SK-N-SH (cell line): ENCODE data around the gene CACNA1D. TPM values are rescaled to one million over a fixed set of nuclear protein-coding genes. Genes with fewer than 3 reads are reported as not detected.

ENCODE experiments used
- CTCF ChIA-PET: fragments of 300-600, 350-600 bp; formaldehyde crosslinking; extraction: SDS; loops from one replicate; lab custom pipeline; 2021; lab: Yijun Ruan, JAX
- POLR2A ChIA-PET: fragments of 350-600 bp; sonication (Branson Sonifier 250); formaldehyde crosslinking; extraction: SDS; loops from one replicate; lab custom pipeline; 2020; ENCODE audit warnings: antibody characterized with exemption, inconsistent platforms; lab: Yijun Ruan, JAX
- DNase-seq: peaks from one replicate; pipeline ENCODE4 v3.0.0; 2012
- H2AFZ ChIP-seq: fragments of 200-600 bp; sonication (generic); 2 replicates; pipeline ENCODE4 v1.8.1; 2016; ENCODE audit warnings: antibody characterized with exemption, mild to moderate bottlenecking, low read depth
- H3F3A ChIP-seq: fragments of 200-600 bp; sonication (generic); replicated peaks from 2 replicates; pipeline ENCODE3; 2016; ENCODE audit warnings: antibody characterized with exemption, mild to moderate bottlenecking; ENCODE audit not compliant: insufficient read depth
- H3K27ac ChIP-seq, 2 experiments: fragments of 200-500 bp in 1 of 2; fragments of 200-600 bp in 1 of 2; sonication (Bioruptor generic) in 1 of 2; sonication (generic), shearing (Covaris generic) in 1 of 2; 2 replicates each; pipeline versions ENCODE4 v1.5.1 to v1.6.1; 2014 to 2016; ENCODE audit warnings: low read depth in 2 of 2, inconsistent platforms in 1 of 2, low read length in 1 of 2, mild to moderate bottlenecking in 1 of 2, mixed read lengths in 1 of 2
- H3K27me3 ChIP-seq: fragments of 200-600 bp; sonication (generic), shearing (Covaris generic); 2 replicates; pipeline ENCODE4 v1.6.1; 2016; ENCODE audit warnings: mixed run types; ENCODE audit not compliant: insufficient read depth
- H3K36me3 ChIP-seq, 2 experiments: fragments of 200-500 bp in 1 of 2; fragments of 200-600 bp in 1 of 2; sonication (Bioruptor generic) in 1 of 2; sonication (generic) in 1 of 2; replicated peaks in 1 of 2; 2 replicates each; pipeline versions ENCODE3 to v1.5.1; 2014 to 2016; ENCODE audit warnings: low read length in 1 of 2, mild to moderate bottlenecking in 1 of 2; ENCODE audit not compliant: insufficient read depth in 2 of 2, control insufficient read depth in 1 of 2
- H3K4me1 ChIP-seq, 2 experiments: fragments of 200-500 bp in 1 of 2; fragments of 200-600 bp in 1 of 2; sonication (Bioruptor generic) in 1 of 2; sonication (generic), shearing (Covaris generic) in 1 of 2; 2 replicates each; pipeline versions ENCODE4 v1.5.1 to v1.6.1; 2014 to 2016; ENCODE audit warnings: low read depth in 1 of 2, low read length in 1 of 2, mixed run types in 1 of 2; ENCODE audit not compliant: insufficient read depth in 2 of 2, control insufficient read depth in 1 of 2
- H3K4me2 ChIP-seq: fragments of 200-600 bp; sonication (generic), shearing (Covaris generic); 2 replicates; pipeline ENCODE4 v1.6.1; 2017; ENCODE audit warnings: mixed run types
- H3K4me3 ChIP-seq, 2 experiments: fragments of 200-500 bp in 1 of 2; fragments of 200-600 bp in 1 of 2; sonication (Bioruptor generic) in 1 of 2; sonication (generic), shearing (Covaris generic) in 1 of 2; 2 replicates each; pipeline versions ENCODE4 v1.5.1 to v1.8.1; 2014 to 2016; ENCODE audit warnings: low read depth in 2 of 2, inconsistent platforms in 1 of 2, low read length in 1 of 2, mild to moderate bottlenecking in 1 of 2, mixed read lengths in 1 of 2, moderate library complexity in 1 of 2
- H3K79me2 ChIP-seq: fragments of 200-600 bp; sonication (generic); 2 replicates; pipeline ENCODE4 v1.8.1; 2017; ENCODE audit warnings: mild to moderate bottlenecking; ENCODE audit not compliant: insufficient read depth
- H3K9ac ChIP-seq: fragments of 200-600 bp; sonication (generic); 2 replicates; pipeline ENCODE4 v1.6.1; 2017; ENCODE audit warnings: mixed run types
- H3K9me2 ChIP-seq: fragments of 200-600 bp; sonication (generic); 2 replicates; pipeline ENCODE4 v1.6.1; 2017; ENCODE audit warnings: mixed run types
- H3K9me3 ChIP-seq: fragments of 200-600 bp; sonication (generic); 2 replicates; pipeline ENCODE4 v1.6.1; 2017; ENCODE audit warnings: mixed run types, mild to moderate bottlenecking, moderate library complexity
- H4K20me1 ChIP-seq: fragments of 200-600 bp; sonication (generic); 2 replicates; pipeline ENCODE4 v1.6.1; 2017; ENCODE audit warnings: mild to moderate bottlenecking, mixed run types; ENCODE audit not compliant: insufficient read depth
- CHD2 ChIP-seq: fragments of 150-350 bp; IDR thresholded peaks from 2 replicates; pipeline ENCODE4 v1.6.1; 2018; ENCODE audit warnings: low read length; ENCODE audit not compliant: partially characterized antibody
- ELF1 ChIP-seq: IDR thresholded peaks from 2 replicates; pipeline ENCODE4 v1.4.0; 2012
- EP300 ChIP-seq, 2 experiments: IDR thresholded peaks; 2 replicates each; pipeline versions ENCODE4 v1.4.0 to v1.6.1; 2012; ENCODE audit warnings: borderline replicate concordance in 1 of 2, low read depth in 1 of 2, low read length in 1 of 2
- EZH2phosphoT487 ChIP-seq: fragments of 200-600 bp; sonication (generic); IDR thresholded peaks from 2 replicates; pipeline ENCODE4 v1.6.1; 2017; ENCODE audit warnings: low read depth, mixed run types, mild to moderate bottlenecking, antibody characterized with exemption, moderate library complexity, borderline replicate concordance
- FOXJ3 ChIP-seq: sonication (generic); formaldehyde crosslinking; IDR thresholded peaks from 2 replicates; pipeline ENCODE4 v1.5.1; 2020; ENCODE audit warnings: mild to moderate bottlenecking, missing genetic modification reagents
- MAX ChIP-seq: IDR thresholded peaks from 2 replicates; pipeline ENCODE4 v1.4.0; 2012; ENCODE audit warnings: low read depth
- NRF1 ChIP-seq: IDR thresholded peaks from 2 replicates; pipeline ENCODE4 v1.6.1; 2012; ENCODE audit warnings: low read depth, mild to moderate bottlenecking, low read length
- PBX3 ChIP-seq: IDR thresholded peaks from 2 replicates; pipeline ENCODE4; 2012
- POLR2AphosphoS5 ChIP-seq: IDR thresholded peaks from 2 replicates; pipeline ENCODE4 v1.6.1; 2012; ENCODE audit warnings: low read depth, low read length
- REST ChIP-seq: IDR thresholded peaks from 2 replicates; pipeline ENCODE4 v1.6.1; 2012; ENCODE audit warnings: mild to moderate bottlenecking, low read depth, low read length, moderate library complexity
- WGBS: methylation state at CpG from one replicate; pipeline ENCODE4 v1.1.6; 2017; ENCODE audit warnings: low lambda C conversion rate; 5-methylcytosine and 5-hydroxymethylcytosine counted together
- polyA plus RNA-seq, 3 experiments: library from polyadenylated mRNA; depleted of rRNA; stranded (reverse); fragments of >200 nt; gene quantifications; 2 replicates each; pipeline ENCODE4 v1.2.3, GENCODE V29; 2012

The CACNA1D gene
- polyA plus RNA-seq, 1 of the 3 experiments (the other 2 are of a cell fraction) = 0.12 TPM

DNA sequence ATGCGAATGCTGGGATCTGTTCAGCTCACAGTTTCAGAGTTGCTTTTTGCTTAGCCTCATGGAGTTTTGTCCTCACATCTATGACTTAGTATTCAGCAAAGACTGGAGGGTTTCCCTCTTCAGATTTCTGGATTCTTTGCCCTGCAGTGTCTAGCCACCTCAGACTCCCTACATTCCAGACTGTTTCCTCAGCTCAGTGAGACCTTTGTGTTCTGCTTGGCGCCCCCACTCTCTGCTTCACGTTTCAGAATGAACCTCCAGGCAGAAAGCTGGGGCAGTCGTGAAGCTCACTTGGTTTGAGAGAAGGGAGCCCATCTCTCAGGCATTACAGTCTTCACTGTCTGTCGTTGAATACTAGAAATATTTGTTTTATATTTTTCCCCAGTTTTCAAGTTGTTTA is 118.1 kb downstream of the CACNA1D start:
- no peaks in the 10 kb centered on the region for H3K9me2 ChIP-seq
- no peak overlapping the region for H3K9ac ChIP-seq
- TF ChIP-seq MAX (no peak), EZH2phosphoT487 (no peak), EP300 (IDR thresholded peaks at IDR 0.05; ENCODE audit: borderline replicate concordance in 1 of 2, low read depth in 1 of 2, low read length in 1 of 2) (no peak), POLR2AphosphoS5 (no peak), NRF1 (no peak), FOXJ3 (CRISPR knock-in tag) (no peak)
- TF ChIP-seq, all 33 proteins: peak for 0
- Histone ChIP-seq H2AFZ (no peak overlapping the region), H3F3A (no peaks in the 10 kb centered on the region), H3K4me2 (no peak overlapping the region), H3K79me2 (no peaks in the 10 kb centered on the region), H3K4me1 (peaks cover 0 to 6% of the 10 kb centered on the region in 2 experiments; a peak in 1 of 4 replicates), H3K9me3 (no peaks in the 10 kb centered on the region), H3K27ac (no peak overlapping the region), H3K27me3 (no peaks in the 10 kb centered on the region), H4K20me1 (no peaks in the 10 kb centered on the region), H3K4me3 (no peak overlapping the region), H3K36me3 (no peaks in the 10 kb centered on the region)
- CTCF ChIA-PET = no interaction called here
- POLR2A ChIA-PET = no interaction called here
- 38% methylated on average over 5 of the region's 5 CpGs for WGBS
- no peak for DNase-seq

DNA sequence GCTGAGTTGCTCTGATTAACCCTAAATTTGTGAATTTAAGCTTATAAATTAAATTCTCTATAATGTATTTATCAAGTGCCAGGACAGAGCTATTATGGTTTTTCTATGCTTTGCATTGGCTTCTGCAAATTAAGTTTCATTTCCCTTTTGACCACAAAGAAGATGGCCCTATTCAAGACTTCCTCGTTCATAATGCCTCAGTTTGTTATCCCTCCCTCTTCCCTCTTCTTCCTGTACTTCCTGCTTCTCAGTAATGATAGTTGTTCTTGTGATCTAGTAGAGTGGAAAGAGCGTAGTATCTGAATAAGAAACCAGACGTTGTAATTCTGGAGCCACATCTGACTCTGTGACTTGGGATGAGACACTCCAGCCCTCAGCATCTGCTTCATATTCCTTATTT is 118.7 kb downstream of the CACNA1D start:
- no peaks in the 10 kb centered on the region for H3K27me3 ChIP-seq
- no peak overlapping the region for H3K9ac ChIP-seq
- no peaks in the 10 kb centered on the region for H3K9me2 ChIP-seq
- no peak overlapping the region for H3K4me2 ChIP-seq
- H3K27ac ChIP-seq = no peak overlapping the region
- H4K20me1 ChIP-seq = no peaks in the 10 kb centered on the region
- WGBS = 36% methylated on average over 3 of the region's 3 CpGs
- H3K79me2 ChIP-seq = no peaks in the 10 kb centered on the region
- H3K9me3 ChIP-seq = no peaks in the 10 kb centered on the region
- no peak for DNase-seq
- H3F3A ChIP-seq = no peaks in the 10 kb centered on the region
- TF ChIP-seq CHD2 (no peak), PBX3 (no peak), MAX (no peak), ELF1 (no peak), REST (no peak), NRF1 (no peak)
- no peaks in the 10 kb centered on the region for H3K36me3 ChIP-seq
- no peak overlapping the region for H3K4me3 ChIP-seq
- ChIA-PET POLR2A (no interaction called here), CTCF (interaction anchor here (1.2 kb wide), 1 partner anchor 9 kb away, joined by 5 read pairs; no protein-coding TSS in a partner anchor)
- H3K4me1 ChIP-seq = peaks cover 0 to 8% of the 10 kb centered on the region in 2 experiments; a peak in 1 of 4 replicates
- no peak overlapping the region for H2AFZ ChIP-seq
